ENCODE results near the gene COX5B.
"Not testable (repeated sequence)": the region's sequence is repeated elsewhere in the genome, so short reads cannot be mapped to it uniquely, and the experiment has no call there.

COX5B gene

GRCh38 chr2:97675430-97676113, 29.7 kb downstream of the COX5B start:
- DNase-seq = no peak

- no peak for DNase-seq
These were observed 30.8 kb downstream of the COX5B start for GRCh38 chr2:97676620-97677019.

- DNase-seq = no peak
These were observed 31.6 kb downstream of the COX5B start for GRCh38 chr2:97677480-97677879.

GRCh38 chr2:97678298-97678697, 32.4 kb downstream of the COX5B start:
- DNase-seq = no peak

GRCh38 chr2:97687235-97687634, 41.4 kb downstream of the COX5B start:
- DNase-seq = not testable (repeated sequence)

- no peak for DNase-seq
These were observed 42.4 kb downstream of the COX5B start for GRCh38 chr2:97688062-97688827.

- DNase-seq = no peak
These were observed 45.3 kb downstream of the COX5B start for GRCh38 chr2:97691166-97691565.

- no peak for DNase-seq
These were observed 47.6 kb downstream of the COX5B start for GRCh38 chr2:97693476-97693875.

- DNase-seq = no peak
These were observed 49.9 kb downstream of the COX5B start for GRCh38 chr2:97695744-97696143.

- peak; percentile 97 for DNase-seq
These were observed 51.7 kb downstream of the COX5B start for GRCh38 chr2:97697252-97698235.
